ENCODE measurements around the gene ATR. TPM values are rescaled to one million over a fixed set of nuclear protein-coding genes. Genes with fewer than 3 reads are reported as not detected.

Gene ATR
- total RNA-seq, 2 experiments from 2014 or later, result 29.0 to 29.5 TPM

DNA sequence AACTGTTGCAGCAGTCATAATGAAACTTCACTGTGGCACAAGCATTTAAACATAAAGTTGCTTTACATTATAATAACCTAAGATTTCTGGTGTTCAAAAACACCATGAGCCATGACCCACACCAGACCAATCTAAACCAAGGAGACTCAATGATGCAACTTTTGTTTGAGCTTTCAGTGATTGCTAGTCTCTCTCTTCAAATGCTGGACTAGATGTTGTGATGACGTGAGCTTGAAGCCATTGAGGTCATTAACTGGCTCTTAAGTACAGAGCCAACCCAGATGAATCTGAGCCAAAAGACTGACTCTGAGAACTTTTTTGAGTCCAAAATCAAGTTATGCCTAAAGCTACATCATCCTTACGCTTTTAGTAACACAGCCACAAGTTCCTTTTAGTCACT, 36.5 kb downstream of the ATR start:
- peaks cover 53% of the 10 kb centered on the region for H3K36me3 Mint-ChIP-seq (ENCODE audit: low read depth)
- ATAC-seq (ENCODE audit: poor library complexity), result no peak
- Histone ChIP-seq H3K27me3 (ENCODE audit: control insufficient read depth in 1 of 2, insufficient read depth in 2 of 2, low read length in 2 of 2) (no peaks in the 10 kb centered on the region), H3K36me3 (ENCODE audit: insufficient read depth, low read length) (peaks cover 17% of the 10 kb centered on the region), H3K4me1 (ENCODE audit: insufficient read depth, low read length) (no peaks in the 10 kb centered on the region), H3K9me3 (ENCODE audit: control insufficient read depth in 1 of 2, insufficient read depth in 1 of 2, low read length in 2 of 2) (no peaks in the 10 kb centered on the region), H3K27ac (ENCODE audit: low read depth in 1 of 2, low read length in 2 of 2) (no peak overlapping the region), H3K4me3 (ENCODE audit: low read length) (no peak overlapping the region)
- POLR2A ChIA-PET, result no interaction called here
- no peaks in the 10 kb centered on the region for H3K9me3 Mint-ChIP-seq
- H3K4me3 Mint-ChIP-seq, result no peak overlapping the region
- no peaks in the 10 kb centered on the region for H3K4me1 Mint-ChIP-seq (ENCODE audit: low read depth)
- CTCF ChIA-PET, result no interaction called here
- no peak overlapping the region for H3K27ac Mint-ChIP-seq
- no peak for DNase-seq
- no peak for TF ChIP-seq CTCF (IDR thresholded peaks at IDR 0.05)
- intact Hi-C loops (cut with DNase I, micrococcal nuclease), result no loop called here
- no peaks in the 10 kb centered on the region for H3K27me3 Mint-ChIP-seq

- Histone ChIP-seq H3K36me3 (ENCODE audit: insufficient read depth, low read length) (peaks cover 51% of the 10 kb centered on the region), H3K9me3 (ENCODE audit: control insufficient read depth in 1 of 2, insufficient read depth in 1 of 2, low read length in 2 of 2) (no peaks in the 10 kb centered on the region), H3K27ac (ENCODE audit: low read depth in 1 of 2, low read length in 2 of 2) (no peak overlapping the region), H3K4me3 (ENCODE audit: low read length) (no peak overlapping the region), H3K27me3 (ENCODE audit: control insufficient read depth in 1 of 2, insufficient read depth in 2 of 2, low read length in 2 of 2) (no peaks in the 10 kb centered on the region), H3K4me1 (ENCODE audit: insufficient read depth, low read length) (no peaks in the 10 kb centered on the region)
- peaks cover 83% of the 10 kb centered on the region for H3K36me3 Mint-ChIP-seq (ENCODE audit: low read depth)
- ChIA-PET CTCF (interaction anchor here (1.3 kb wide), 1 partner anchor 12 kb away, joined by 3 read pairs; no protein-coding TSS in a partner anchor), POLR2A (no interaction called here)
- DNase-seq, result no peak
- peaks cover 2% of the 10 kb centered on the region for H3K9me3 Mint-ChIP-seq
- no peak overlapping the region for H3K27ac Mint-ChIP-seq
- no peaks in the 10 kb centered on the region for H3K27me3 Mint-ChIP-seq
- no peak overlapping the region for H3K4me3 Mint-ChIP-seq
- intact Hi-C loops (cut with DNase I, micrococcal nuclease), result no loop called here
- no peak for ATAC-seq (ENCODE audit: poor library complexity)
- TF ChIP-seq CTCF (IDR thresholded peaks at IDR 0.05), result no peak
- H3K4me1 Mint-ChIP-seq (ENCODE audit: low read depth), result no peaks in the 10 kb centered on the region
Observed at GRCh38 chr3:142536519-142536918, 42.0 kb downstream of the ATR start.

DNA sequence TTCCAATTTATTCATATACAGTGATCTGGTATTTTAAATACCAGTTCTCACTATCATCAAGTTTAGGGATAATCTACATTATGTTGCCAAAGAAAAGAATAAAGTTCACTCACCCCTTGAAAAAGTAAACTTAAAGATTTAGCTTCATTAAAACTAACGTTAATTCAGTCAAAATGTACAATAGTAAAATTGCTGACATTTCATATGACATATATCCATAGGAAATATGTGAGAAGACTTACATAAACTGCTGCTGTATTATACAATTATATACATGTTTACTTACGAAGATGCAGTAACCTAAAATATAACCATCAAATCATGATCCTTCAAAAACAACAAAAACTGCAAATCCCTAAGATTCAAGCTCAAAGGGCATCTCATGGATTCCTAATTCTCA, 44.0 kb downstream of the ATR start:
- no peaks in the 10 kb centered on the region for H3K4me1 Mint-ChIP-seq (ENCODE audit: low read depth)
- ATAC-seq (ENCODE audit: poor library complexity) (no peak), DNase-seq (no peak)
- Histone ChIP-seq H3K9me3 (ENCODE audit: control insufficient read depth in 1 of 2, insufficient read depth in 1 of 2, low read length in 2 of 2) (no peaks in the 10 kb centered on the region), H3K36me3 (ENCODE audit: insufficient read depth, low read length) (peaks cover 51% of the 10 kb centered on the region), H3K27me3 (ENCODE audit: control insufficient read depth in 1 of 2, insufficient read depth in 2 of 2, low read length in 2 of 2) (no peaks in the 10 kb centered on the region), H3K27ac (ENCODE audit: low read depth in 1 of 2, low read length in 2 of 2) (no peak overlapping the region), H3K4me3 (ENCODE audit: low read length) (no peak overlapping the region), H3K4me1 (ENCODE audit: insufficient read depth, low read length) (no peaks in the 10 kb centered on the region)
- H3K36me3 Mint-ChIP-seq (ENCODE audit: low read depth), result peaks cover 77% of the 10 kb centered on the region
- no peak overlapping the region for H3K27ac Mint-ChIP-seq
- intact Hi-C loops (cut with DNase I, micrococcal nuclease), result no loop called here
- H3K27me3 Mint-ChIP-seq, result no peaks in the 10 kb centered on the region
- TF ChIP-seq CTCF (IDR thresholded peaks at IDR 0.05), result no peak
- H3K4me3 Mint-ChIP-seq, result no peak overlapping the region
- ChIA-PET POLR2A (no interaction called here), CTCF (no interaction called here)
- H3K9me3 Mint-ChIP-seq, result peaks cover 2% of the 10 kb centered on the region
